HG03095 (cell line): ENCODE results near the gene FMNL2.
"Not testable (repeated sequence)": the region's sequence is repeated elsewhere in the genome, so short reads cannot be mapped to it uniquely, and the experiment has no call there.

Source experiments
- ATAC-seq: cut with Tn5 transposase; IDR thresholded peaks from one replicate; pipeline ENCODE4 v1.9.1; 2021; ENCODE audit warnings: moderate library complexity; ENCODE audit not compliant: unreplicated experiment

Gene FMNL2

GRCh38 chr2:152372438-152372984, 37.5 kb downstream of the FMNL2 start:
- ATAC-seq = no peak

- ATAC-seq = no peak
Observed at GRCh38 chr2:152375174-152375573, 40.2 kb downstream of the FMNL2 start.

GRCh38 chr2:152376385-152376784, 41.4 kb downstream of the FMNL2 start:
- ATAC-seq = no peak

GRCh38 chr2:152376968-152377367, 42.0 kb downstream of the FMNL2 start:
- no peak for ATAC-seq

- no peak for ATAC-seq
Observed at GRCh38 chr2:152379089-152379488, 44.1 kb downstream of the FMNL2 start.

- ATAC-seq = no peak
Observed at GRCh38 chr2:152380261-152381055, 45.5 kb downstream of the FMNL2 start.

GRCh38 chr2:152383702-152384101, 48.7 kb downstream of the FMNL2 start:
- ATAC-seq = no peak

GRCh38 chr2:152384992-152385391, 50.0 kb downstream of the FMNL2 start:
- ATAC-seq = no peak

DNA sequence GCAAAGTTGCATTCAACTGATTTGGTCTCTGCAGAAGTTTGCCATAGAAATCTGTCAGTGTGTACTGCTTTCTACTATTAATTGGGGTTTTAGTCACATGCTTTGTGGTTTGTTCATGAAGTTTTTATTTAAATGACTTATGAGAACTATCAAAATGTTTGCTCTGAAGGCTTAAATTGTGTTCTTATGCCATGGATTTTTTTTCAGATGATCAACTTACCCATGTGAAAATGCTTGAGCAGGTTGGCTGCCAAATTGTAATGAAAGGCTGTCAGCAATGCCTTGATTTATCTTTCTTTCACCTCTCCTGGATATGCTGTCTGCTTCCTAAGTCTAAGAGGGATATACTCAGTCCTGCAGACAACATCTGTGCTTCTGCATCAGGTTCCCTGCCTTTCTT, 50.7 kb downstream of the FMNL2 start:
- ATAC-seq = no peak

DNA sequence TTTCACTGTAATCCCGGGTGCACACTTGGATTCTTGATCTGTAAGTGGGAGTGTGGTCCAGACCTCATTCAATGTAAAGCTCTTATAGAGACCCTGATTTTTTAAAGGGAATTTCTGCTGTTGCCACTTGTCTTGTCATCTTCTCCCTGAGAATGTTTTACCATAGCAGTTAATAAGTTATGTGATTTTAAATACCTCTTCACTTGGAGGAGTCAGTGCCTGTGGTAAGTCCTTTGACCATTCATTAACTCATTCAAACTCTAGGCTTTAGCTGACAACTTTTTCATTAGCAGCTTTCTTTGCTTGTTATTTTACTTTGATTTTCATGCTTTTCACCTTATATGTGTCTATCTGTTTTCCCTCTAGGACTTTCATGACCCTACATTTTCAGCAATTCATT, 51.3 kb downstream of the FMNL2 start:
- no peak for ATAC-seq

DNA sequence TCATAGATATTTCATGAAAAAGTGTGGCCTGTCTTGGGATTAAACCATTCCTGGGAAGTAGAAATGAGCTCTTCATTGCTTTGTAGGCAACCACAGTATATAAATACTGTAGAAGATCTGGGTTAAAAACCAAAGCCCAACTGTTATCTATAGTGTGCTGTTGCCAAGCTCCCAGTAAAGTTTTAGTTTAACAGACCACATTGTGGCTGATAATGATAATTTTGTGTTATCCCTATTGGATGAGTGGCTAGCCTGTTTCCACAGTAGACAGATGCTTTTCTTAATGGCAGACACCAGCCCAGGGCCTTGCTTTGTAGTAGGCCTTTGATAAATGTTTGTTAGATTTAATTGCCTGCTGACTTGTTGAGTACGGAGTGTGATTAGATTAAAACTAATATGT, 52.1 kb downstream of the FMNL2 start:
- ATAC-seq = no peak

GRCh38 chr2:152388269-152388668, 53.3 kb downstream of the FMNL2 start:
- ATAC-seq = not testable (repeated sequence)

DNA sequence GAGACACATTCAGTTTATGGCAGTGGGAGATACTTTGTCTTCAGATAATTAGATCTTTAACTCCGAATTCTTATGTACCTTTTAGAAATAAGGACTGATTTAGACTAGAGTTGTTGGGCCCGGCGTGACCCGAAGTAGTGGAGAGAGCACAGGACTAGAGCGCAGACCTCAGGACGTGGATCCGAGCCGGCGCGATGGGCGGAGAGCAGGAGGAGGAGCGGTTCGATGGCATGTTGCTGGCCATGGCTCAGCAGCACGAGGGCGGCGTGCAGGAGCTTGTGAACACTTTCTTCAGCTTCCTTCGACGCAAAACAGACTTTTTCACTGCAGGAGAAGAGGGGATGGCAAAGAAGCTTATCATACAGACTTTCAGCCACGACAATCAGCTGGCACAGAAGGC, 54.5 kb downstream of the FMNL2 start:
- ATAC-seq = no peak

DNA sequence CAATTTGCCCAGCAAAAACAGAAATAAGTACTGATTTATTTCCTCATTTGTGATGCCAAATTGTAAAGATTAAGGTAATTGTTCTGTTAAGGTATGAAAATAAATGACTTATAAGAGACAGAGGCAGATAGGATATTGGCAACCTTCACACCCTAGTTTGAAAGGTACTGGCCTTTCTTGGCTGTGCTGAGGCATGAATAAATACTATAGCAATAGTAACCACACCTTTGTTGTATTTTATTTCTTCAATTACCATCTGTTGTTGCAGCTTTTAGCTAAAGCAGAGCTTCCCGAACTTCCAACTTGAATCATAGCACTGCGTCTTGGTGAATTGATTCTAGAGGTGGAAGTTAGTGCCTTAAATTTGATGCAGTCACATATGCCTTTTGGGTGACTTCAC, 55.9 kb downstream of the FMNL2 start:
- ATAC-seq = no peak

DNA sequence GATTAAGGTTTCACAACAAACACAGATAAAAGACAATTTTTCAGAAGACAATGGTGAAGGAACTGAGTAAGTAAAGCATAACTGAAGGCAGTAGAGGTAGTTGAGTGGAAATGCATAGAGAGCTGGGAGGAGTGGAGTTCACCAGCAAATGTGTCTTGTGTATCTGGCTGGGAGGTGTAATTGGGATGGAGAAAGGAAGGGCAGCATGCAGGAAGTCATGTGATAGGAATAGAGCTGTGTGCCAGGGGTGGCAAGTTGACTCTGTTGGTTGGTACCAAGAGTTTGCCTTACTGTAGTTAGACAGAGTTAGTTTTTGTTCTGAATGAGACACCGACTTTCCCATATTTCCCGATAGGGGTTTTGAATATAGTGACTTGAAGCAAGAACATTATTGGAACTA, 56.3 kb downstream of the FMNL2 start:
- ATAC-seq = no peak

GRCh38 chr2:152393377-152393776, 58.4 kb downstream of the FMNL2 start:
- ATAC-seq = no peak

- ATAC-seq = no peak
Observed at GRCh38 chr2:152394326-152394725, 59.4 kb downstream of the FMNL2 start.

DNA sequence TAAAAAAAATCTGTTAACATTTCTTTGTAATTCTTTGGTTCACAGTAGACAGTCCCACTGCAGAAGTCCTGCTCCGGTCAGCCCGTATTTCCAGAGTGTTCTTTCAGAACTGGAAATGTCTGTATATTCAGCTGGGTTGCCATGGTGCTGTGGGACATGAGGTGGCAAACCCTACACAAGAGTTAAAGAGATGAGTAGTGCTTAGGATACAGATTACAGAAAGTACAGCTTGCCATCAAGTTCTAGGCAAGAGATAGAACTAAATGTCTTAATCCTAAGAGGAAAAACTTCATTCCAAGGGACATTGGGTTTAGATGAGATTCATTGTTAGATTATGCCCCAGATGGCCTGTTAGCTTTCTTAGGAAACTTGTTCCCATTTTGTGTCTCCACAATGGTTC, 60.1 kb downstream of the FMNL2 start:
- ATAC-seq = no peak

DNA sequence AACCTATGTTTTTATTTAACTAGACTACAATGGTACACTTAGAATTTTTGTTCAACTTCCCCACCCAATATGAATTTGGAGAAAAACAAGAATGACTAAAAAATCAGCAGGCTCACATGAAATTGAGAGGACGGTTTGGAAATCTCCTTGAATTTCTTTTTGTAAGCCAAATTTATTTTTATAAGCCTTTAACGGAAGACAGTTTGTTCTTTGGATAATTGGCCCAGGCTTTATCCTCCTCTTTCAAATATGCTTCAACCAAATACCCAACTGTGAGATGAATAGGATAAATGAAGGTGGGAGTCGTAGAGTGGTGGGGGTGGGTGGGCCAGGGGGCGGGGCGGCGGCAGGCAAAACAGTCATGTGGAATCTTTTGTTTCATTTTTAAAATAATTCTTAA, 60.6 kb downstream of the FMNL2 start:
- no peak for ATAC-seq

GRCh38 chr2:152396051-152396511, 61.1 kb downstream of the FMNL2 start:
- ATAC-seq = no peak

DNA sequence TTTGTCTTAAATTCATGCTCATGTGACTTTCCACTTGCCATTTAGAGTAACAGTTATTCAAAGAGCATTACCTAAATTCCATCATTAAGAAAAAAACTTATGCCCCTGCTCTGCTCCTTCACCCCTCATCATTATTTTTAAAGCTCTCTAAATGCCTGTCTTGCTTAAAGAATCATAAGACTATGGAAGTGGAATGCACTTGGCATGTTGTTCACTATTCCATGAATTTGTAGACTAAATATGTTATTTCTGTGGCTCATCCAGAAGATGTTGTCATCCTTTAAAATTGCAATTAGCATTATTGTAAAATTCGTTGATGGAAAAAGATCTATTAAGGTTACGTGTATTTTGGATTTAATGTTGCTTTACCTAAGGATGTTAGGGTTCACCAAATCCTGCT, 61.8 kb downstream of the FMNL2 start:
- ATAC-seq = no peak

DNA sequence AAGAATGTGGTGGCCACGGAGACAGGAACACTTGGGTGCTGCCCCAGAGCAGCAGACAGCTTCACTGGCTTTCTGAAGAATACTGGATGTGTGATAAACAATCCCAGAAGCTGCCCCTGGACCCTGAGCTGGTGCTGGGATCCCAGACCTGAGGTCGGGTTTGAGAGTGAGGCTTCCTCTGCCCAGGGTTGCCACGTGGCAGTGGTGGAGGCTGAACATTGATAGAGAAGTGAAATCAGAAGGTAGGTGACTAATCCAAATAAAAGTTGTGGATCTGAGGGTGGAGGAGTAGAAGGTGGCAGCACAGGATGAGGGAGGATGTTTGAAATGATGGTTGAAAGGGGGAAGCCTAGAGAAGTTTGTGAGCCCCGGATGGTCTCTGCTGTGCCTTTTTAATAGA, 64.0 kb downstream of the FMNL2 start:
- ATAC-seq = no peak
